GM12878 (cell line): ENCODE data around the gene GLRA1. TPM values are rescaled to one million over a fixed set of nuclear protein-coding genes. Genes with fewer than 3 reads are reported as not detected.
"Not testable (repeated sequence)": the region's sequence is repeated elsewhere in the genome, so short reads cannot be mapped to it uniquely, and the experiment has no call there.

Source experiments
- ATAC-seq: fragments of 200-7000 bp; cut with Tn5 transposase; 3 replicates; pipeline ENCODE4 v1.9.1; 2020; ENCODE audit warnings: mild to moderate bottlenecking, moderate library complexity
- BruUV-seq: library from RNA; stranded (reverse); fragments of 400-500 nt; replicated peaks from 2 replicates; lab custom pipeline; 2021; lab: Mats Ljungman, UMichigan
- CTCF ChIA-PET: fragments of 300-600 bp; sonication (Branson Sonifier 250); formaldehyde crosslinking; extraction: SDS; loops from one replicate; lab custom pipeline; 2021; ENCODE audit warnings: inconsistent platforms; lab: Yijun Ruan, JAX
- POLR2A ChIA-PET: fragments of 350-600 bp; formaldehyde crosslinking; extraction: SDS; loops from one replicate; lab custom pipeline; 2021; ENCODE audit warnings: inconsistent platforms; lab: Charles Lee
- RAD21 ChIA-PET: fragments of 300-600 bp; sonication (Branson Sonifier 250); formaldehyde crosslinking; loops from one replicate; lab custom pipeline; 2023; ENCODE audit warnings: antibody characterized with exemption; ENCODE audit not compliant: unreplicated experiment; lab: Charles Lee
- SMC1A ChIA-PET: fragments of 300-600 bp; sonication (Branson Sonifier 250); formaldehyde crosslinking; loops from one replicate; lab custom pipeline; 2023; ENCODE audit not compliant: unreplicated experiment, uncharacterized antibody; lab: Charles Lee
- DNase-seq: peaks from one replicate; pipeline ENCODE4 v3.0.0-alpha.2; 2011; ENCODE audit warnings: low read depth, low spot score
- FAIRE-seq: peaks from 3 replicates; lab custom pipeline; 2011; peaks lifted over from hg19 to GRCh38; lab: Jason Lieb, UNC
- H2AFZ ChIP-seq: 2 replicates; pipeline ENCODE4 v1.6.0; 2011; ENCODE audit warnings: low read depth, low read length, control low read depth; ENCODE audit not compliant: control insufficient read depth
- H3K27ac ChIP-seq: 2 replicates; pipeline ENCODE4 v1.5.1; 2011; ENCODE audit warnings: control low read depth; ENCODE audit not compliant: control insufficient read depth, insufficient read depth
- H3K27me3 ChIP-seq, 2 experiments: replicated peaks in 1 of 2; 2 replicates each; pipeline versions ENCODE4 v1.6.0 to v1.6.1; 2011; ENCODE audit warnings: low read length in 1 of 2; ENCODE audit not compliant: control insufficient read depth in 2 of 2, insufficient read depth in 2 of 2
- H3K36me3 ChIP-seq, 2 experiments: 2 replicates each; pipeline ENCODE4 v1.5.1; 2011; ENCODE audit warnings: low read length in 1 of 2; ENCODE audit not compliant: control insufficient read depth in 2 of 2, insufficient read depth in 2 of 2
- H3K4me1 ChIP-seq: 2 replicates; pipeline ENCODE4 v1.6.1; 2011; ENCODE audit warnings: mild to moderate bottlenecking, low read length, moderate library complexity, mixed read lengths; ENCODE audit not compliant: control insufficient read depth, insufficient read depth
- H3K4me2 ChIP-seq: 2 replicates; pipeline ENCODE4 v1.6.0; 2011; ENCODE audit warnings: control low read depth; ENCODE audit not compliant: control insufficient read depth, insufficient read depth
- H3K4me3 ChIP-seq: fragments of 200-600 bp; sonication (generic); 2 replicates; pipeline ENCODE4 v1.5.1; 2016
- H3K79me2 ChIP-seq: 2 replicates; pipeline ENCODE4 v1.6.0; 2011; ENCODE audit warnings: low read length; ENCODE audit not compliant: control insufficient read depth, insufficient read depth
- H3K9ac ChIP-seq: 2 replicates; pipeline ENCODE4 v1.8.0; 2011; ENCODE audit warnings: low read length, control low read depth, mixed read lengths; ENCODE audit not compliant: control insufficient read depth, insufficient read depth
- H3K9me3 ChIP-seq: replicated peaks from 3 replicates; pipeline ENCODE4 v1.5.1; 2011; ENCODE audit warnings: mild to moderate bottlenecking, low read length; ENCODE audit not compliant: control insufficient read depth, insufficient read depth
- H4K20me1 ChIP-seq: 2 replicates; pipeline ENCODE4 v1.6.0; 2011; ENCODE audit not compliant: control insufficient read depth, insufficient read depth
- CBX5 ChIP-seq: sonication (generic); IDR thresholded peaks from 2 replicates; pipeline ENCODE4 v1.6.1; 2016; ENCODE audit warnings: low read depth, moderate library complexity, mild to moderate bottlenecking, inconsistent platforms
- FOXK2 ChIP-seq: fragments of 450-650 bp; IDR thresholded peaks from 2 replicates; pipeline ENCODE4 v1.6.1; 2017; ENCODE audit warnings: mild to moderate bottlenecking, moderate library complexity
- PAX5 ChIP-seq: IDR thresholded peaks from 2 replicates; pipeline ENCODE4 v1.6.1; 2011; ENCODE audit warnings: low read depth, low read length, borderline replicate concordance
- RELA ChIP-seq: fragments of 450-650 bp; IDR thresholded peaks from 2 replicates; pipeline ENCODE4 v1.8.0; 2014; ENCODE audit warnings: borderline replicate concordance; ENCODE audit not compliant: partially characterized antibody
- STAT1 ChIP-seq: fragments of 450-650 bp; conservative IDR thresholded peaks from 2 replicates; pipeline ENCODE4 v1.6.1; 2014; ENCODE audit warnings: antibody characterized with exemption, mild to moderate bottlenecking
- ZNF274 ChIP-seq: IDR thresholded peaks from one replicate; pipeline ENCODE4 v1.8.0; 2011; ENCODE audit not compliant: insufficient read length, insufficient read depth
- WGBS: methylation state at CpG from one replicate; pipeline ENCODE4 v1.1.6; 2016; ENCODE audit warnings: low lambda C conversion rate; ENCODE audit not compliant: insufficient replicate concordance, insufficient coverage; ENCODE audit errors: missing lambda C conversion rate; 5-methylcytosine and 5-hydroxymethylcytosine counted together
- in situ Hi-C: fragments of 300-500 bp; cut with MboI; formaldehyde crosslinking; loops from 9 replicates; pipeline ENCODE4 v1.14.3; 2018; ENCODE audit warnings: mixed read lengths
- intact Hi-C: fragments of 100-400 bp; cut with micrococcal nuclease; formaldehyde crosslinking; loops from one replicate; pipeline ENCODE4 v1.14.2; 2022; ENCODE audit not compliant: unreplicated experiment
- polyA plus RNA-seq, 11 experiments: library from polyadenylated mRNA; depleted of rRNA in 4 of 11; unstranded in 6 of 11; stranded (reverse) in 5 of 11; fragments of >200 nt; fragmentation: Nextera tagmentation in 4 of 11; fragmentation: Illumina TruSeq in 1 of 11; extraction: Ambion mirVana in 4 of 11; extraction: Trizol in 1 of 11; gene quantifications; 1 replicate in 1 of 11; 2 replicates in 10 of 11; pipeline versions ENCODE4 v1.2.1 to v1.2.3, GENCODE V29; 2011 to 2016; ENCODE audit warnings: inconsistent platforms in 2 of 11, missing spikeins in 2 of 11, low read depth in 1 of 11
- total RNA-seq, 4 experiments: library from RNA; depleted of rRNA in 3 of 4; stranded (reverse); fragments of >200 nt in 3 of 4; fragmentation: Illumina TruSeq in 1 of 4; extraction: Trizol in 1 of 4; gene quantifications; 2 replicates each; pipeline versions ENCODE4 v1.2.1 to v1.2.3, GENCODE V29; 2013 to 2021

Gene GLRA1
- total and polyA plus RNA-seq, 10 of the 15 experiments (the other 5 are each of a cell fraction or from before 2014, with no cell fraction given): not detected

GRCh38 chr5:151784141-151784540, 140.5 kb downstream of the GLRA1 start:
- intact Hi-C loops: no loop called here
- FAIRE-seq: no peak
- H3K4me2 ChIP-seq: no peak overlapping the region
- SMC1A ChIA-PET: interaction anchor here (1.0 to 3.2 kb wide), 5 partner anchors 10 to 359 kb away, joined by 3 to 17 read pairs (median 5); no protein-coding TSS in a partner anchor
- TF ChIP-seq FOXK2: no peak
- TF ChIP-seq STAT1: no peak
- TF ChIP-seq RELA: no peak
- TF ChIP-seq ZNF274: no peak
- no peak for TF ChIP-seq CBX5
- TF ChIP-seq, all 136 proteins: peak for 0
- Histone ChIP-seq H3K36me3 (peaks cover 5 to 7% of the 10 kb centered on the region in 2 experiments; a peak in 3 of 4 replicates), H3K27me3 (no peaks in the 10 kb centered on the region), H3K9me3 (no peaks in the 10 kb centered on the region), H3K27ac (no peak overlapping the region; the same call in 1 of the 2 replicates), H3K4me3 (0 out of 2 replicates have a peak overlapping the region, but pooled peaks have one; percentile 22), H3K79me2 (peaks cover 91% of the 10 kb centered on the region), H3K9ac (no peak overlapping the region), H2AFZ (no peak overlapping the region), H4K20me1 (peaks cover 3% of the 10 kb centered on the region; the same call in 1 of the 2 replicates), H3K4me1 (peaks cover 10% of the 10 kb centered on the region; the same call in 1 of the 2 replicates)
- in situ Hi-C loops: no loop called here
- ChIA-PET POLR2A (interaction anchor here (1.7 kb wide), 1 partner anchor 10 kb away, joined by 8 read pairs; no protein-coding TSS in a partner anchor), RAD21 (interaction anchor here (0.8 to 3.3 kb wide), 4 partner anchors 10 to 41 kb away, joined by 3 to 8 read pairs (median 4); partner anchors contain the start of gene G3BP1), CTCF (interaction anchor here (1.0 to 1.7 kb wide), 4 partner anchors 9 to 41 kb away, joined by 3 to 6 read pairs (median 4); no protein-coding TSS in a partner anchor)
- no TSS peak for BruUV-seq
- 49% methylated on average over 3 of the region's 3 CpGs for WGBS
- DNase-seq (no peak), ATAC-seq (no peak)

DNA sequence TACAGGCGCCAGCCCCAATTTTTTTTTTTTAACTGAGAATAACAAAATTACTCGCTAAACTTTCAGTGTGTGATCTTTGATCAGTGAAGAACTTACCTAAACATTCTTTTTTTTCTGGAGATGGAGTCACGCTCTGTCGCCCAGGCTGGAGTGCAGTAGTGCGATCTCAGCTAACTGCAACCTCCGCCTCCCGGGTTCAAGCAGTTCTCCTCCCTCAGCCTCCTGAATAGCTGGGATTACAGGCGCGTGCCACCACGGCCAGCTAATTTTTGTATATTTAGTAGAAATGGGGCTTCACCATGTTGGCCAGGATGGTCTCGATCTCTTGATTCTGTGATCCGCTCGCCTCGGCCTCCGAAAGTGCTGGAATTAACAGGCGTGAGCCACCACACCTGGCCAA, 141.0 kb downstream of the GLRA1 start:
- FAIRE-seq, H3K4me3 ChIP-seq, H3K36me3 ChIP-seq, H3K9me3 ChIP-seq, H3K4me2 ChIP-seq, DNase-seq, H3K27me3 ChIP-seq, H4K20me1 ChIP-seq, H3K27ac ChIP-seq, BruUV-seq, H3K4me1 ChIP-seq, POLR2A ChIA-PET, ATAC-seq, H2AFZ ChIP-seq, H3K9ac ChIP-seq, in situ Hi-C loops: not testable (repeated sequence)
- TF ChIP-seq PAX5: peak; percentile 59; the same call in 1 of the 2 replicates
- 93% methylated on average over 16 of the region's 16 CpGs for WGBS
- ChIA-PET SMC1A (interaction anchor here (1.9 to 3.2 kb wide), 2 partner anchors 10 to 27 kb away, joined by 5 to 17 read pairs; no protein-coding TSS in a partner anchor), RAD21 (interaction anchor here (1.0 to 3.3 kb wide), 2 partner anchors 12 to 132 kb away, joined by 4 to 8 read pairs; partner anchors contain the start of gene G3BP1), CTCF (interaction anchor here (1.6 to 1.7 kb wide), 2 partner anchors 9 to 42 kb away, joined by 4 to 6 read pairs; no protein-coding TSS in a partner anchor)
- peaks cover 95% of the 10 kb centered on the region for H3K79me2 ChIP-seq
- intact Hi-C loops: loop anchor here (1.0 kb wide), 1 partner anchor 8 kb away; no protein-coding TSS in a partner anchor
